Endothelial cell (in vitro differentiated cells): ENCODE results near the gene CLK1. TPM values are rescaled to one million over a fixed set of nuclear protein-coding genes. Genes with fewer than 3 reads are reported as not detected.

Experiments
- DNase-seq: peaks from one replicate; pipeline ENCODE4 v3.0.0; 2021; ENCODE audit warnings: low spot score
- H3K27ac Mint-ChIP-seq: one replicate; pipeline ENCODE4 v1.8.0; 2021; ENCODE audit warnings: mixed read lengths, inconsistent platforms; ENCODE audit not compliant: unreplicated experiment
- H3K27me3 Mint-ChIP-seq: one replicate; pipeline ENCODE4 v1.8.0; 2021; ENCODE audit warnings: mild to moderate bottlenecking, moderate library complexity, mixed read lengths, inconsistent platforms; ENCODE audit not compliant: unreplicated experiment
- H3K36me3 Mint-ChIP-seq: one replicate; pipeline ENCODE4 v1.8.0; 2021; ENCODE audit warnings: mild to moderate bottlenecking, low read depth, mixed read lengths, inconsistent platforms; ENCODE audit not compliant: unreplicated experiment
- H3K4me1 Mint-ChIP-seq: one replicate; pipeline ENCODE4 v1.8.0; 2021; ENCODE audit warnings: mild to moderate bottlenecking, mixed read lengths, inconsistent platforms; ENCODE audit not compliant: unreplicated experiment
- H3K4me3 Mint-ChIP-seq: one replicate; pipeline ENCODE4 v1.8.0; 2021; ENCODE audit warnings: mild to moderate bottlenecking, mixed read lengths, inconsistent platforms; ENCODE audit not compliant: unreplicated experiment
- H3K9me3 Mint-ChIP-seq: one replicate; pipeline ENCODE4 v1.8.0; 2021; ENCODE audit warnings: mixed read lengths, inconsistent platforms; ENCODE audit not compliant: unreplicated experiment
- CTCF ChIP-seq: fragments of 200-600 bp; sonication (generic); IDR thresholded peaks from one replicate; pipeline ENCODE4 v1.5.0; 2021; ENCODE audit warnings: antibody characterized with exemption; ENCODE audit not compliant: unreplicated experiment
- total RNA-seq: library from RNA; stranded (reverse); fragmentation: NEBNext Ultra II Directional; extraction: Animal tissue kit (Norgen Biotek cat#: 25700); gene quantifications from one replicate; pipeline ENCODE4 v1.2.1, GENCODE V29; 2021; ENCODE audit not compliant: unreplicated experiment

CLK1 gene
- total RNA-seq, 1 donor from 2014 or later: 92.6 TPM

- H3K36me3 Mint-ChIP-seq: peaks cover 41% of the 10 kb centered on the region
- peaks cover 21% of the 10 kb centered on the region for H3K27me3 Mint-ChIP-seq
- no peak for TF ChIP-seq CTCF
- peaks cover 38% of the 10 kb centered on the region for H3K4me1 Mint-ChIP-seq
- peak within 1 kb of the TSS; percentile 100 for H3K4me3 Mint-ChIP-seq
- H3K27ac Mint-ChIP-seq: peak within 1 kb of the TSS; percentile 98
- H3K9me3 Mint-ChIP-seq: no peaks in the 10 kb centered on the region
- peak; percentile 95 for DNase-seq
These were observed 52.9 kb downstream of the CLK1 start, which contains the start of gene BZW1 for GRCh38 chr2:200811333-200812121. TSS of gene BZW1 (plus strand) at chr2:200811910. CDS start at chr2:200813218, 1,308 bp downstream.

- no peak for TF ChIP-seq CTCF
- no peak for DNase-seq
- Mint-ChIP-seq H3K9me3 (no peaks in the 10 kb centered on the region), H3K4me1 (peaks cover 38% of the 10 kb centered on the region), H3K36me3 (peaks cover 36% of the 10 kb centered on the region), H3K4me3 (peak overlapping the region; percentile 89), H3K27me3 (peaks cover 20% of the 10 kb centered on the region), H3K27ac (peak overlapping the region; percentile 75)
These were observed 53.5 kb downstream of the CLK1 start for GRCh38 chr2:200810998-200811332.

GRCh38 chr2:200810252-200810997, 54.0 kb downstream of the CLK1 start:
- peak overlapping the region; percentile 75 for H3K27ac Mint-ChIP-seq
- peaks cover 22% of the 10 kb centered on the region for H3K27me3 Mint-ChIP-seq
- peak overlapping the region; percentile 89 for H3K4me3 Mint-ChIP-seq
- no peaks in the 10 kb centered on the region for H3K9me3 Mint-ChIP-seq
- peaks cover 38% of the 10 kb centered on the region for H3K4me1 Mint-ChIP-seq
- DNase-seq: peak; percentile 25
- TF ChIP-seq CTCF: no peak
- H3K36me3 Mint-ChIP-seq: peaks cover 31% of the 10 kb centered on the region

- no peak for DNase-seq
- H3K27me3 Mint-ChIP-seq: peaks cover 19% of the 10 kb centered on the region
- peaks cover 38% of the 10 kb centered on the region for H3K4me1 Mint-ChIP-seq
- TF ChIP-seq CTCF: no peak
- H3K9me3 Mint-ChIP-seq: no peaks in the 10 kb centered on the region
- peak overlapping the region; percentile 45 for H3K27ac Mint-ChIP-seq
- peak overlapping the region; percentile 89 for H3K4me3 Mint-ChIP-seq
- peaks cover 24% of the 10 kb centered on the region for H3K36me3 Mint-ChIP-seq
These were observed 54.8 kb downstream of the CLK1 start for GRCh38 chr2:200809506-200810251.

Other genes with a start within 250 kb of the CLK1 start
- gene BZW1, start 52.7 kb downstream of the CLK1 start, total RNA-seq: 302 TPM
- 41.1 TPM for gene PPIL3, start 24.4 kb upstream of the CLK1 start, total RNA-seq
- gene NIF3L1, start 24.7 kb upstream of the CLK1 start, total RNA-seq: 14.2 TPM
- 57.6 TPM for gene ORC2, start 99.0 kb upstream of the CLK1 start, total RNA-seq
- gene HYCC2, start 207.0 kb upstream of the CLK1 start, total RNA-seq: 25.1 TPM
- gene NDUFB3, start 207.3 kb upstream of the CLK1 start, total RNA-seq: 82.3 TPM